HG02938 (cell line): ENCODE results near the gene BATF.
A peak's percentile ranks its signal among the peaks of the same experiment; 100 is the strongest.

Experiments
- ATAC-seq: cut with Tn5 transposase; IDR thresholded peaks from one replicate; pipeline ENCODE4 v1.9.1; 2021; ENCODE audit warnings: mild to moderate bottlenecking, moderate library complexity; ENCODE audit not compliant: unreplicated experiment

The BATF gene

DNA sequence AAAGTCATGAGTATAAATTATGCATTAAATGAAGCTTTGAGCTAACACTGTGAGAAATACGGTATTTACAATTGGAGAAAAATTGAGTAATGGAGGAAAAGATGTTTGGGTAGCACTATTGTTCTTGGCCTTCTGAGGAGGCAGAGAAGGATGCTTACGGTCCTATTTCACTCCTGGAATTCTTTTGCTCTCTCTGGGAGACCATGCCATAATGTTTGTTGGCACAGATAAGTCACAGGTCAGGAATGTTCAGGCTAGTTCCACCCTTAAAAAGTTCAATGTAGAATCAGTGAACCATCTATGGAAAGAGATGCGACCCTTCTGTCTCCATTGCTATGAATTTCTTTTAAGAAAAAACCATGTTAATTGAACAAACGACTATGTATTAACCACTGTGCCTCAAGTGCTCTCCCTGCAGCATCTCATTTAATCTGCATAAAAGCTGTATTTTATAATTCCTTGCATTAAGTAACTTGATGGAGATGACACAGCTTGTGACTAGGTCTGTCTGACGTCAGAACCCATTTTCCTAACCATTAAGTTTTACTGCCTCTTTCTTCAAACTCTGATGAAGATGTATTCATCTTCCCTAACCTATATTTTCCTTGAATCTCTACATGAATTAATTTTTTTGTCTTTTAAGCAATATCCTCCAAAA lies 9.5 kb downstream of the BATF start:
- ATAC-seq = no peak

DNA sequence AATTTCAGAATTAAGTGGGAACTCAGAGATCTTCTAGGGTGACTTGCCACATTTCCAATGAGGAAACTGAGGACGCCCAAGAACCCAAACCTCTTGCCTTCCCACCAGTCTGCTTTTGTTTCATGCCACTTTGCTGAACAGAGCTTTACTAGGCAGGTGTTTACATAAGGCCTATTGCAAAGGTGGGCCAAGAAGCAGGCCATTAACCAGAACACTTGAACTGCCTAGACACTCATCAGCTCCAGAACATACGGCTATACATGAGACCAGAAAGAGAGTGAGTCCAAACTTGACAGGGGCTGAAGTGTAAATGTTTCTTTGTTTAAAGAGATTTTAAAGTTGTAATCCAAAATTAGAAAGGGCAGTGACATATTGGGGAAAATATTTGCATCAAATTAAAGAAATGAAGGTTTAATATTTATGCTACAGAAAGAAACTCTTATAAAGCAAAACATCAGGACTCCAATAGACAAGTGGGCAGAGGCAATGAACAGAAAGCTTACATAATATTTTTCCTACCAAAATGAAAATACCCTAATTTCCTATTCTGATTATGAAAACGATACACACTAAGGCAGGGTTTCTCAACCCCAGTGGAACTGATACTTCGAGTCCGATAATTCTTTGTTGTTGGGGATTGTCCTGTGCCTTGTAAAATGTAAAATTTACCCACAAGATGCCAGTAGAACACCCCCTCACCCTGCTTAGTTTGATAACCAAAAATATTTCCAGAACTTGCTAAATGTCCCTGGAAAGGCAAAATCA lies 11.7 kb downstream of the BATF start:
- no peak for ATAC-seq

- ATAC-seq = no peak
These were observed 13.1 kb downstream of the BATF start for GRCh38 chr14:75535164-75535898.

DNA sequence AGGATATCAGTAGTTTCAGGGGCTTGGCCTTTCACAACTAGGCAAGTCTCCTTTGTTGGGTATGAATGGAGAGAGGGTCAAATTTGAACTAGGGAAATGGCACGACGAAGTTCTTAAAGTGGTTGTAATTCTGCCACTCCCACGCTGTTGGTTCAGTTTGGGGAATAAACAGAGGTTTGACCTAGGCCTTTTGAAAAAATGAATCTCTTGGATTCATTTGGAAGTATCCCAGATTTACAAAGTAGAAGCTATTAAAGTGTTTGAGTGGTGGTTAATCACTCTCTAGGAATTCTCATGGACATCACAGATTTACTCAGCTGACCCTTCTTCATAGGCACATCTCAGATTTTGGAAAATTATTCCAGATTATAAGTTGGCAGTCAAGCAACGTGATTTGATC lies 14.8 kb downstream of the BATF start:
- no peak for ATAC-seq

GRCh38 chr14:75539162-75539560 lies 16.9 kb downstream of the BATF start:
- peak; percentile 5 for ATAC-seq

DNA sequence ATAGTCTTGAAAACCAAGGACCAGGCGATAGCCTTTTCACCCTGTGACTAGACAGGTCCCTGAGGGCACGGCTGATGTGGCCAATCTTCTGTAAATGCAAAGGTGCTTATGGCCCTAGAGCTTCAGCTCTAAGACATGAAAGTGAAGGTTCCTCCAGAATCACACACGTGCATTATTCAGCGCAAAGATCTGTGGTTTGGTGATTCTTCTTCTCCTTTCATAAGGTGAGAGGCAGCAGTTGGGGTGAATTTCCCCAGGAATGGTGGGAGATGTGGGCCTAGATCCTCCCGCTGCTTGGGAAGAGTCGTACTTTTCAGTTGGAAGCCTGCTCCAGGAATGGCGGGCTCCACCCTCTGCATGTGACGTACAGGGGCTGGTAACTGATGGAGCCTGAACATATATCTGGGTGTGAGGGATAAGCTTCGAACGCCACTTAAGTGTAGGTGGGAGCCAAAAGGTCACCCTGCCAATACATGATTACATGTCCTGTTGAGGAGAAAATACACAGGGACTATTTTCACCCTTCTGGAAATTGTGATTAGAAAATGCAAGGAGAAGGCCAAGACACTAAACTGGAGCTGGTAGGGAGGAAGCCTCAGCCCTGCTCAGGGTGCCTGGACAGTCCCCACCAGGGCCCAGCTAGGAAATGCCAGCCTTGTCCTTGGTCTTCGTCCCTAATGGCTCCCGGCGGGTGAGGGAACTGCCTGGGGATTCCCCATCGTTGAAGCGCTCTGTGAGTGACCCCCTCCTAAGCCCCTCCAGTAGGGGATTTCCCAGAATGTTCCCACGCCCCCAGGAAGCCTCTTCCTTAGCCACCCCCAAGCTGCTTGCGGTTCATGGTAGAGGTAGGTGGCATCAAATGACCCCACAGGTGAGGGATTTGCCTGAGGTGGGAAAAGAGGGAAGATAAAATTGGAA lies 17.6 kb downstream of the BATF start:
- peak; percentile 73 for ATAC-seq

DNA sequence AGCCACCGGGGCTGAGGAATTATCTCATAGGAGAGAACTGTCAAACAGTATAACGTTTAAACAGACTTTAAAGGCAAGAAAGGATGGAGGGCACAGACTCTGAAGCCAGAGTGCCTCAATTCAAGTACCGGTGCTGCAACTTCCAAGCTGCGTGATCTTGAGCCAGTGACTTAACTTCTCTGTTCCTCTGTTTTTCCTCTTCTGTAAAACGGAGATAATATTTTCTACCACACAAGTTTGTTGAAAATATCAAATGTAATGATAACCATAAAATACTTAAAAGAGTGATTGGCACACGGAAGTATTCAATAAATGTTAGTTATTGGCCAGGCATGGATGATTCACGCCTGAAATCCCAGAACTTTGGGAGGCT lies 18.2 kb downstream of the BATF start:
- no peak for ATAC-seq

DNA sequence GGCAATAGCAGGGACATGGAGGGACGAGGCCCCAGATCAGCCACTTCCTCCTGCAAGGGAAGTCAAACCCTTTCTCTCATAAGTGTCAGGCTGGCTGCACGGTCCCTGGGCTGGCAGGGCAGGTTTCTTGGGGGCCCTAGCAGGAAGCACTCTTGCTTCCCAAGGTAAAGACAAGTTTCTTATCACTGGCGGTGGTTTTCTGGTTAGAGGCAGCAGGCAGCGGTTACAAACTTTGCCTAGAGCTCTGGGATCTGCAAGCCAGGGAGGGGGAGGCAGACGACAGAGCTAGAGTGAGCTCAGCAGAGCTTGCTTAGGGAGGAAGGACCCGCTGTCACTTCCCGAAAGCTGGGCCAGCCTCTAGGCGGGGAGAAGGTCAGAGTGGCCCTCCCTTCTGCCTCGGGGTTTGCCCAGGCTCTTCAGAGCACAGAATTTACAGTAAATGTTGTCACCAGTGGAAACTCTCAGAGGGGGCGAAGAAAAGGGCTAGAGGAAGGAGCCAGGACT lies 20.4 kb downstream of the BATF start:
- no peak for ATAC-seq

DNA sequence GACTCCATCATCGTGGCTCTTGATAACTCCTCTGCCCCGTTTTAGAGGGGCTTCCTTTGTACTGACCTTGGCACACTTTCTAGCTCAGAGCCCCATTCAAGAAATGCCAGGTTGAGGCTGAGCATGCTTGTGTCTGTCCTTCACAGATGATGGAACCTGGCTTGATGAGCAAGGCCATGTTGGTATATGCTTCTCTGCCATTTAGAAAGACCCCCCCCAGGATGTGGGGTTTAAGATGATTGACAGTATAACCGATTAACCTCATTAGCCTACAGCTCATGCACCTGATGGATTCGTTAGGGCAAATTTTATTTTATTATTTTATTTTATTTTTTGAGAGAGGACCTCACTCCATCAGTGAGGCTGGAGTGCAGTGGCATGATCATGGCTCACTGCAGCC lies 21.0 kb downstream of the BATF start:
- no peak for ATAC-seq

DNA sequence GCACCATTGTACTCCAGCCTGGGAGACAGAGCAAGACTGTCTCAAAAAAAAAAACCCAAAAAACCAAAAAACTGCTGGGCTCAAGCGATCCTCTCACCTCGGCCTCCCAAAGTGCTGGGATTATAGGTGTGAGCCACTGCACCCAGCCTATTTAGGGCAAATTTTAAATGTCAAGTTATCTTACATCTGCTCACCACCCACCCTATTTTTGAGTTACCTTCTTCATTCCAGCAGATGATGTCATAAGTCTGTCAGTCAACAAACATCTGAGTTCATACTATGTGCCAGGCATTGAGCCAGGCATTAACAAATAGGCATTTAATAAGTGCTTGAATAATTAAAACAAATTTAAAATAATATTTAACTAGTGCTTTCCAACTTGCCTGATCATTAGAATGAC lies 21.5 kb downstream of the BATF start:
- no peak for ATAC-seq

- ATAC-seq = no peak
These were observed 23.6 kb downstream of the BATF start for GRCh38 chr14:75545907-75546306.

GRCh38 chr14:75547552-75548250 lies 25.4 kb downstream of the BATF start:
- ATAC-seq = no peak

DNA sequence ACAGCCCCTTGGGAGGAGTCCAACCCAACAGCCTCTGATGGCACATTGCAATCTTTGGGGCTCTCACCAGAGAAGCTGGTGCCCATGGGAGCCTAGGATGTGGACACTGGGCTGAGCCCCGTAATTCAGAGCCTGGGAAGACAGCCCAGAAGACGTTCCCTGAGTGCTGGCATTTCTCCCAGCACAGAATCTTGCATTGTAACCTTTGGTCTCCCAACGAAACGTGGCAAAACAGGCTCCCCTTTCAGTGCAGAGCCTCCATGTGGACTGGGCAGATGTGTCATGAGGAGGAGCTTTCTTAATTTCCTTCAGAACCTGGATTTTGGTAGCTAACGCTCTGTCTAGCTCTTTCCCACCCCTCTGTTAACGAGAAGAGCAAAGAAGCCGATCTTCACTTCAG lies 26.3 kb downstream of the BATF start:
- ATAC-seq = no peak

DNA sequence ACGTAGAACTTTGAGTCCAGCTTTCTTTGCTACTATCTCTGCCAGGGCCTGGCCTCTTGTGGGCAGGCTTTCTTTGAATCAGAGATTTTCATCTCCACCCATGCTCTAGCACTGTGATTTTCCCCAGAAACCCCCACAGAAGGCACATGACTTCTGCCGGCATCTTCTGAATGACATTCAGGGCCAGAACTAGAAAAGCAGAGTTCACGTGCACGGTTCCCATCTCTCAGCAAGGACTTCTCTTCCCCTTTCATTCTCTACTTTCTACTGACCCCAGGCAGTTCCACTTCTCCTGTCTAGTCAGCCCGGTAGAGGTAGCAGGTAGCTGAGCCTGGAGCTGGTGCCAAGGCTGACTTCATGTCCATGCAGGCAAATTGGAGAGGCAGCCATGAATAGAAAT lies 26.9 kb downstream of the BATF start:
- ATAC-seq = no peak

GRCh38 chr14:75551021-75551420 lies 28.8 kb downstream of the BATF start:
- ATAC-seq = no peak

GRCh38 chr14:75553157-75553556 lies 30.9 kb downstream of the BATF start:
- no peak for ATAC-seq

DNA sequence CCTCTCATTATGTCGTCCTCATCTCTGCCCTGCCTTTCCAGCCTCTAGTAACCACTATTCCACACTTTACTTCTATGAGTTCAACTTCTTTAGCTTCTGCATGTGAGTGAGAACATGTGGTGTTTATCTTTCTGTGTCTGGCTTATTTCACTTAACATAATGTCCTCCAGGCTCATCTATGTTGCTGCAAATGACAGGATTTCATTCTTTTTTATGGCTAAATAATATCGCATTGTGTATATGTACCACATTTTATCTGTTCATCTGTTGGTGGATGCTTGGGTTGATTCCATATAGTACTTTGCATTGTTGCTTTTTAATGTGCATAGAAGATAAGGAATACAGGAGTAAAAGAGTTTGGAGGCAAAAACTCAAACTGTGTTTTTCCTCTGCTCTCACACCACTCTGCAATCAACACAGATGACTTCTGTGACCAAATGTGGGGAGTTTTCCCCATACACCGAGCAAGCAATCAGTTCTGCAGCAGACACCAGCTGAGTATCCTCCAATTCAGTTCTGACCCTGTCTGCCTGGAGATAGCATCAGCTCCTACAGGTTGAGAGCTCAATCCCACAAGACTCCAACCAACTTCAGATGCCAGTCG lies 31.6 kb downstream of the BATF start:
- ATAC-seq = no peak

- ATAC-seq = no peak
These were observed 32.2 kb downstream of the BATF start for GRCh38 chr14:75554482-75554881.

DNA sequence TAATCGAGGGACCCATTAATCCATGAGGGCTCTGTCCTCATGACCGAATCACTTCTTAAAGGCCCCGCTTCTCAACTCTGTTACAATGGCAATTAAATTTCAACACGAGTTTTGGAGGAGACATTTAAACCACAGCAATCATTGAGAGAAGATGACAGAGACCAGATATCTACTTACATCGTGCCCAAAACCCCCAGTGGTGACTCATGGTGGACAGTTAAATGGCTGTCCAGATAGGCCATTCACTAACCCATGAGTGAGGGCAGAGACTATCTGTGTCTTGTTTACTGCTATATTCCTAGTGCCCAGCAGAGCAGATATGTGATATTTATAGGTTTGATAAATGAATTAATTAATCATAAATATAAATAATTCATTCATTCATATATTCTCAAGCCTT lies 36.2 kb downstream of the BATF start:
- ATAC-seq = no peak

DNA sequence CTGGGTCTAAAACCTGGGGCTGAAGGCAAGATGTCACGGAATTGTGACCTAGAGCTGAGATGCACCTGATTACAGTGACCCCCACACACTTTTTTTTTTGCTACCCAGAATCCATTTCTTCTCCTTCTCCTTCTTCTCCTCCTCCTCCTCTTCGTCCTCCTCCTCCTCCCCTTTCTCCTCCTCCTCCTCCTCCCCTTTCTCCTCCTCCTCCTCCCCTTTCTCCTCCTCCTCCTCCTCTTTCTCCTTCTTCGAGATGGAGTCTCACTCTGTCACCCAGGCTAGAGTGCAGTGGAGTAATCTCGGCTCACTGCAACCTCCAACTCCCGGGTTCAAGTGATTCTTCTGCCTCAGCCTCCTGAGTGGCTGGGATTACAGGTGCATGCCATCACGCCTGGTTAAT lies 36.8 kb downstream of the BATF start:
- no peak for ATAC-seq
